ENCODE measurements around the gene COPZ1. TPM values are rescaled to one million over a fixed set of nuclear protein-coding genes. Genes with fewer than 3 reads are reported as not detected.

The COPZ1 gene, protein sequence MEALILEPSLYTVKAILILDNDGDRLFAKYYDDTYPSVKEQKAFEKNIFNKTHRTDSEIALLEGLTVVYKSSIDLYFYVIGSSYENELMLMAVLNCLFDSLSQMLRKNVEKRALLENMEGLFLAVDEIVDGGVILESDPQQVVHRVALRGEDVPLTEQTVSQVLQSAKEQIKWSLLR
- total RNA-seq, result 107 and 141 TPM in 2 replicates

DNA sequence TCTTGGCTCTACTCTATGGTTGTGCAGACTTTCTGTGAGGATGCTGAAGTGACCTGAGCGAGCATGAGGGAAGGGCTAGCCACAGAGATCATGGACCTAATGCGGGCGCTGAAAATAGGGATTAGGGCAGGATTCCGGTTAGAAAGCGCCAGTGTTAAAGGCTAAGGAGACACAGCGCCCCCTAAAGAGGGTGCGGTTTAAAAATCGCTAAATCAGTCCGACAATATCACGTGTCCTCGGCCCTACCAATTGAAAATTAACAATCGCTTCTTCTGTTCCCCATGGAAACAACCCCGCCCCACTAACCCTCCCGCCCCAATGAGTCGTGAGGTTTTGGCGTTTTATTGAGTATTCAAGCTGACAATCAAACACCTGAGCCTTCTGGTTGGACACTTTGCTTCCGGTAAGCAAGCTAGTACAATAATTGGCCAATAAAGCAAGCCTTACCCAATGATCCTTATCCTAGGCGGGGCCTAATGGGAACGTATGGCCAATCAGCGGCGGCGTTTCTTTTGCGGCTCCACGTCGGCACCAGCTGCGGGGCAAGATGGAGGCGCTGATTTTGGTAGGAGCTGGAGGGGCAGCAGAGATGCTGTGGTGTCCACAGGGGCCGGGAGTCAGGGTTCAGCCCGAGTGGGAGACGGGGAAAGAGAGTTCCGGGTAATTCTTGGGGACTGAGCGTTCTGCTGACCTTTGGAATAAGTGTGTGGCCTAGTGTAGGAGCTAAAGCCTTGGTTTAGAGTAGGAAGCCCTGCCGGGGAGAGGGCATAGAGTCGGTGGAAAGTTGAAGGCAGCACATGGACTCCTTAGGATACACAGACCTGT lies at the start of gene COPZ1:
Gene COPZ1, plus strand, starts transcription at position 515 of the 825 bp plus-strand sequence. Its CDS starts 33 bp downstream, at position 548.

DNA sequence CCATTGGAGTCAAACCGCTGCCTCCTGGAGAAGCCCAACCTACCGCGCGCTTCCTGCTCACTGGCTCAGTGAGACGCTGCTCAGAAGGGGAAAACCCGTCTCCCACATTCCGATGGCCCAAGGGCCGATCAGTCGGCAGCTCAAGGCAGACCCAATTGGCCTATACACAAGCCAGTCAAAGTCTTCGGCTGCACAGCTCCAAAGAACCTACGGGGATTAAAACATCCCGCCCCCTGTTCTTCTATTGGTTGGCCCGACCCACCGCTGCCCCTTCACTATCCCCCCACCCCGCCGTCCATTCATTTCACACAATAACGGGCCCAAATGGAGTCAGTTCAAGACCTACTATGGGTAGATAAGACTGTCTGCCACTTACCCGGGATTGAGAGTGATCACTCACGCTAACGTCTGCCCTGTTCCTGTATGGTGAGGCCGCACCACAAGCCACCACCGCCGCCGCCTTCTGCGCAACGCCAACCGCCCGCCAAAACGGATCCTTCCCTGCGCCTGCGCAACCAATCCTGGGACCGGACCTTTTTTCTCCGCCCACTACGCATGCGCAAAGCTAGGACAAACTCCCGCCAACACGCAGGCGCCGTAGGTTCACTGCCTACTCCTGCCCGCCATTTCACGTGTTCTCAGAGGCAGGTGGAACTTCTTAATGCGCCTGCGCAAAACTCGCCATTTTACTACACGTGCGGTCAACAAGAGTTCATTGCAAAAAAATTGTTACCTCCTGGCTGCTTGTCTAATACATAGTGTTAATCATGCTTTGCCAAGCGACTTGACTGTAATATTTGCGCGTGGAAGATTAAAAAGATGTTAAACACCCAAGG lies 45.1 kb upstream of the COPZ1 start, which contains the start of gene CBX5:
Gene CBX5, minus strand, starts transcription at position 491 of the 836 bp plus-strand sequence. CDS start 22,472 bp downstream, outside the sequence.

DNA sequence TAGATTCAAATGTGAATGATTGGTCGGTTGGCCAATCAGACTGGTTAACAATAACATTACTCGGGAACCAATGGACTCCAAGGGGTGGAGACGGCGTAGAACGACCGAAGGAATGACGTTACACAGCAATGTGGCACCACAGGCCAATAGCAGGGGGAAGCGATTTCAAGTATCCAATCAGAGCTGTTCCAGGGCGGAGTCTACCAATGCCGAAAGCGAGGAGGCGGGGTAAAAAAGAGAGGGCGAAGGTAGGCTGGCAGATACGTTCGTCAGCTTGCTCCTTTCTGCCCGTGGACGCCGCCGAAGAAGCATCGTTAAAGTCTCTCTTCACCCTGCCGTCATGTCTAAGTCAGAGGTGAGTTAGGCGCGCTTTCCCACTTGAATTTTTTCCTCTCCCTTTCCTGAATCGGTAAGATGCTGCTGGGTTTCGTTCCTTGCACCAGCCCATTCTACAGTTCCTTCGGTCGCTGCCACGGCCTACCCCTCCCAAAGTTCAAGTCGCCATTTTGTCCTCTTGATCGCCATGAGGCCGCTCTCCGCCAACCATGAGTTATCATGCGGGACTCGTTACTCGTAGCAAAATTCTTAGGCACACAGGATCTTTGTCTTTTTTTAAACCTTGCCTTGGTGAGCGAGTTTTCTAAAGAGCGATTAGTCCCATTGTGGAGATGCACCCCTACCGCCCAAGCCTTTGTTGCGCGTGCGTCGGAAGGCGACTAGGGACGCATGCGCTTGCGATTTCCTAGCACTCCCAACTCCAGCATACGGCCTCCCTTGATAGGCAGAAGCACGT lies 44.3 kb upstream of the COPZ1 start, which contains the start of gene HNRNPA1:
Gene HNRNPA1, plus strand, starts transcription at position 259 of the 793 bp plus-strand sequence. Its CDS starts 82 bp downstream, at position 341.

DNA sequence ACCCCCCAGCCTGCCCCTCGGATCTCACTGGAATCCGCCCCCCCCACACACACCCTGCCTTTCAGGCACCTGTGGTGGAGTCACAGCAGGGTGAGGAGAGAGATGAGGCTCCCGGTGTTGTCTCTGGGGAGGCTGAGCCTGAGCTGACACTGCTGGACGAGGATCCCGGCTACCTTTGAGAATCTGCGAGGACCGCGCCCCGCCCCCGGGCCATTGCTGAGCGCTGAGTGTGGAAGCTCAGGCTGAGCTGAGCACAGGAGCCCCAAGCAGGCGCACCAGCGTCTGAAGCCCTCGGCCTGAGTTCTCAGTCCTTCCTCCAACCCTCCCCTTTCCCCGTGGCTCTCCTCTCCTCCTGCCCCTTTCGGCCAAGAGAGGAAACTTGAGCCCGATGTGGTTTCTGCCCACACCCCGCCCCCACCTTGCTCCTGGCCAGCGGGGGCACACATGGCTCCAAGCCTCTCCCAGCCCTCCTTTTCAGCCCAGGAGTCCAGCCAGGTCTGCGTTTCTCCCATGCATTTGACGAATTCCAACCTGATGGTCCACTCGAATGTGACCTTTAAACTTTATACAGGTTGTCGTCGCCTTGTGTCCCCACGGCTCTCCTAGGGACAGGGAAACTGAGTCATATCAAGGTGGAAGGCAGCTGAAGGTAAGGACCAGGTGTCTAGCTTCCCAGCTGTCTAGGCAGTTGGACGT lies 24.1 kb upstream of the COPZ1 start, which contains the start of gene NFE2:
Gene NFE2, minus strand, starts transcription at position 284 of the 696 bp plus-strand sequence. CDS start 5,767 bp downstream, outside the sequence.

DNA sequence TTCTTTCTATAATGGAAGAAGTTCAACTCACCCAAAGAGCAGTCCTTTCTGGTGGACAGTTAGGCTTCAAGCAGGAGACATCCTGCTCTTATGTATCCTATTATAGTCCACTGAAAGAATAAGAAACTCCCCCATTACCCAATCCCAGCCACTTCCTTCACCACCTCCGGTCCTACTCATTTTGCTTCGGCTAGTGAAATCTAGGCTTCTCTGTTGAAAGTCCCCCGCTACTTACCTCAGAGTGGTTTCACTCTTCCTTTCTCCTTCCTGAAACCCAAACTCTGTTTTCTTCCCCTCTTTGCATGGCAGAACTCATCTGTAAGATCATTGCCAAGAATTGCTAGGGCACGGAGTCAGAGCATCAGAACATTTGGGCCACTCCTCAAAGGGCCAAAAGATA lies 39.5 kb downstream of the COPZ1 start, which contains the start of gene GPR84:
Gene GPR84, minus strand, starts transcription at position 74 of the 400 bp plus-strand sequence. CDS start 635 bp downstream, outside the sequence.

DNA sequence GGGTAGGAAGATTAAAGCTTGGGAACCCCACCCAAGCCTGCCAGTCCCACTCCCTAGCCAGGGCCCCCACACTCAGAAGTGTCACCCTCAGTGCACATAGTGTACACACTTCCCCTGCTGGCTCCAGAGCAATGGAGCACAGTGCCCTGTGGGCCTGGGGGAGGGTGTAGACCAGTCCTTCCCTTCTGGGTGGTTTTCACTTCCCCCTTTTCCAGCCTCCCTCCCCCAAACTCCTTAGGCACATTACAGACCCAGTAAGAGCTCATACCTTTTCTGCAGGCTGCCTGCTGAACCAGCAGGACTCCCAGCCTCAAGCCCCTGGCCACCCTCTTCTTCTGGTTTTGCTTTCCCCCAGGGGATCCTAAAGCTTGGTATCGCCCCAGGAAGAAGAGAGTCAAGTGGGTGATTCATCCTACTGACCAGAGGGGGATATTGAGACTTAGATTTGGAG lies 59.7 kb downstream of the COPZ1 start, which contains the start of gene ZNF385A:
Gene ZNF385A, minus strand, starts transcription at position 143 of the 451 bp plus-strand sequence. CDS start 219 bp downstream, outside the sequence.

Small RNAs within 50 kb of the gene (small RNA-seq; reads per million reads assigned to genes)
- gene MIR148B (494 reads per million, percentile 99 among the genes with 10 or more reads in this experiment), gene RN7SL744P (not detected), gene RNU6-950P (not detected)

Other genes with a start within 250 kb of the COPZ1 start
- gene SMUG1, start 136.1 kb upstream of the COPZ1 start, total RNA-seq, result 35.7 and 45.1 TPM in 2 replicates
- 29.1 and 57.4 TPM in 2 replicates for gene CBX5, start 45.0 kb upstream of the COPZ1 start, total RNA-seq
- gene HNRNPA1, start 44.4 kb upstream of the COPZ1 start, total RNA-seq, result 373 and 422 TPM in 2 replicates
- under 0.01 and 0.22 TPM in 2 replicates for gene NFE2, start 24.1 kb upstream of the COPZ1 start, total RNA-seq
- gene GPR84, start 39.4 kb downstream of the COPZ1 start, total RNA-seq, result not detected in 2 replicates
- gene ZNF385A, start 59.6 kb downstream of the COPZ1 start, total RNA-seq, result 0.79 and 2.9 TPM in 2 replicates
- 68.7 and 180 TPM in 2 replicates for gene ITGA5, start 94.1 kb downstream of the COPZ1 start, total RNA-seq
- 0.76 TPM in 1 of 2 replicates, not detected in the other for gene GTSF1, start 148.5 kb downstream of the COPZ1 start, total RNA-seq
- gene NCKAP1L, start 172.6 kb downstream of the COPZ1 start, total RNA-seq, result under 0.01 TPM in 1 of 2 replicates, not detected in the other
- not detected in 2 replicates for gene PDE1B, start 224.5 kb downstream of the COPZ1 start, total RNA-seq

All from placental epithelial cell (primary cell).